Nephron progenitor cell (in vitro differentiated cells): ENCODE data around the gene PAX1.

Experiments
- DNase-seq: peaks from one replicate; pipeline ENCODE4 v3.0.0; 2021
- H3K27ac Mint-ChIP-seq: 2 replicates; pipeline ENCODE4 v1.8.0; 2021; ENCODE audit warnings: mild to moderate bottlenecking, moderate library complexity, mixed read lengths
- H3K27me3 Mint-ChIP-seq: 2 replicates; pipeline ENCODE4 v1.8.0; 2021; ENCODE audit warnings: mild to moderate bottlenecking, low read depth, mixed read lengths; ENCODE audit not compliant: poor library complexity
- H3K36me3 Mint-ChIP-seq: 2 replicates; pipeline ENCODE4 v1.8.0; 2021; ENCODE audit warnings: low read depth, mixed read lengths
- H3K4me1 Mint-ChIP-seq: 2 replicates; pipeline ENCODE4 v1.8.0; 2021; ENCODE audit warnings: mixed read lengths
- H3K4me3 Mint-ChIP-seq: 2 replicates; pipeline ENCODE4 v1.8.0; 2021; ENCODE audit warnings: mild to moderate bottlenecking, moderate library complexity, mixed read lengths
- H3K9me3 Mint-ChIP-seq: 2 replicates; pipeline ENCODE4 v1.8.0; 2021; ENCODE audit warnings: mild to moderate bottlenecking, moderate library complexity, mixed read lengths
- TF ChIP-seq, protein P1 (sequence below): fragments of 200-600 bp; sonication (generic); IDR thresholded peaks from 2 replicates; pipeline ENCODE4 v1.5.0; 2021; ENCODE audit warnings: antibody characterized with exemption

The PAX1 gene

GRCh38 chr20:21714297-21715192 lies 9.1 kb downstream of the PAX1 start:
- H3K36me3 Mint-ChIP-seq: no peaks in the 10 kb centered on the region
- TF ChIP-seq, protein P1, sequence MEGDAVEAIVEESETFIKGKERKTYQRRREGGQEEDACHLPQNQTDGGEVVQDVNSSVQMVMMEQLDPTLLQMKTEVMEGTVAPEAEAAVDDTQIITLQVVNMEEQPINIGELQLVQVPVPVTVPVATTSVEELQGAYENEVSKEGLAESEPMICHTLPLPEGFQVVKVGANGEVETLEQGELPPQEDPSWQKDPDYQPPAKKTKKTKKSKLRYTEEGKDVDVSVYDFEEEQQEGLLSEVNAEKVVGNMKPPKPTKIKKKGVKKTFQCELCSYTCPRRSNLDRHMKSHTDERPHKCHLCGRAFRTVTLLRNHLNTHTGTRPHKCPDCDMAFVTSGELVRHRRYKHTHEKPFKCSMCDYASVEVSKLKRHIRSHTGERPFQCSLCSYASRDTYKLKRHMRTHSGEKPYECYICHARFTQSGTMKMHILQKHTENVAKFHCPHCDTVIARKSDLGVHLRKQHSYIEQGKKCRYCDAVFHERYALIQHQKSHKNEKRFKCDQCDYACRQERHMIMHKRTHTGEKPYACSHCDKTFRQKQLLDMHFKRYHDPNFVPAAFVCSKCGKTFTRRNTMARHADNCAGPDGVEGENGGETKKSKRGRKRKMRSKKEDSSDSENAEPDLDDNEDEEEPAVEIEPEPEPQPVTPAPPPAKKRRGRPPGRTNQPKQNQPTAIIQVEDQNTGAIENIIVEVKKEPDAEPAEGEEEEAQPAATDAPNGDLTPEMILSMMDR: no peak
- H3K4me1 Mint-ChIP-seq: peaks cover 4% of the 10 kb centered on the region
- H3K9me3 Mint-ChIP-seq: no peaks in the 10 kb centered on the region
- peak overlapping the region; percentile 37 for H3K4me3 Mint-ChIP-seq
- peaks cover 100% of the 10 kb centered on the region for H3K27me3 Mint-ChIP-seq
- H3K27ac Mint-ChIP-seq: no peak overlapping the region
- DNase-seq: peak; percentile 31

DNA sequence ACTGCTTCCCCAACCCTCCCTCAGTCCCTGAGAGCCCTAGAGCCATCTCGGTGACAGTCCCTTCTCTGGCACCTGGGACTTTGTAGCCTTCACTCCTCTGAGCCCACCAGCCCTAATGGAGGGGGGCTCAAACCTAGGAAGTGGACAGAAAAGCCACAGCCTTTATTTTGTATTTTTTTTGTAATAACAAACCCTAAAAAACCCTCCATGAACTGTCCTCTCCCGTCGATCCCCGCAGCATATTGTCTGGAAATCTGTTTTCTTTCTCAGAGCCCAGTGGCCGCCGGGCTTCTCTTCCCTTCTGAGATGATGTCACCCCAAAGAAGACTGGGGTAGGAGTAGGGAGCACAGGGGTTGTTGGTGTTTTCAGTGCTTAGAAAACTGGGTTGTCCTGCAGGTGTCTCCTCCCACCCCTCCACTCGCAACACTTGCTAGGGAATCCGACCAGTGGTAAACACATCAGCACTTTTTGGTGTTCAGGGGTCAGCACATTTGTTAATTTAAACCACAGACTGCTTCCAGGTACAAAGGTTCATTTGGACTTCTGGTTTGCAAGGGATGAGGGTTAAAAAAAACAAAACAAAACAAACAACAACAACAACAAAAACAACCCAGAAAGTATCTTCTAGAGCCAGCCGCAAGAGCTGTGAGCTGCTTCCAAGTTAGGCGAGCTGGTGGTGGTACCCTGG lies 9.9 kb downstream of the PAX1 start:
- peak overlapping the region; percentile 37 for H3K4me3 Mint-ChIP-seq
- no peaks in the 10 kb centered on the region for H3K9me3 Mint-ChIP-seq
- no peaks in the 10 kb centered on the region for H3K36me3 Mint-ChIP-seq
- TF ChIP-seq, protein P1: no peak
- DNase-seq: no peak
- no peak overlapping the region for H3K27ac Mint-ChIP-seq
- peaks cover 4% of the 10 kb centered on the region for H3K4me1 Mint-ChIP-seq
- H3K27me3 Mint-ChIP-seq: peaks cover 92% of the 10 kb centered on the region

DNA sequence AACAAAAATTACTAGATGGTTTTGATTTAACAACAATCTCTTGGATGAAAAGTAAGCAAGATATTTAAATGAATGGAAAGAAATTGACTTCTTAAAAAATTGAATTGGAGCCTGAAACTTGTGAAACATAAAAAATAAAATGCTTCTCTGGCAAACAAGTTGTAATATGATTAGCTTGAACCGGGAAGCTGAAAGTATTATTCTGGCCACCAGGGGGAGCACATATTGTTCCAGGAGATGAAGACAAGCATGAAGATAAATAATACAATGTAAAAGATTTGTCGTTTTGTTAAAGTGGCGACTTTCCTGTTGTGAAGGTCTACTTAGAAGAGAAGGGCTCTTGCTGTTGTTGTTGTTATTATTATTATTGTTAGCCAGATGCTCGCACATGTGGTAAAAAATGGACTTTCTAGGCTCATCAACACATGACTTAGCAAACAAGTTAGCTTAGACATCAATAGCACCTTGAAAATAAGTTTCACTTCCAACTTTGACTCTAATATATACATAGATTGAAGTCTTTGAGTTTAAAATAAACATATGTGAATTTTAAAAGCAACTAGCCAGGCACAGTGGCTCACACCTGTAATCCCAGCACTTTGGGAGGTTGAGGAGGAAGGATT lies 14.2 kb downstream of the PAX1 start:
- no peaks in the 10 kb centered on the region for H3K36me3 Mint-ChIP-seq
- peak; percentile 80 for DNase-seq
- H3K4me3 Mint-ChIP-seq: no peak overlapping the region
- H3K27ac Mint-ChIP-seq: no peak overlapping the region
- H3K4me1 Mint-ChIP-seq: no peaks in the 10 kb centered on the region
- H3K27me3 Mint-ChIP-seq: peaks cover 52% of the 10 kb centered on the region
- no peaks in the 10 kb centered on the region for H3K9me3 Mint-ChIP-seq
- TF ChIP-seq, protein P1: peak; percentile 83

DNA sequence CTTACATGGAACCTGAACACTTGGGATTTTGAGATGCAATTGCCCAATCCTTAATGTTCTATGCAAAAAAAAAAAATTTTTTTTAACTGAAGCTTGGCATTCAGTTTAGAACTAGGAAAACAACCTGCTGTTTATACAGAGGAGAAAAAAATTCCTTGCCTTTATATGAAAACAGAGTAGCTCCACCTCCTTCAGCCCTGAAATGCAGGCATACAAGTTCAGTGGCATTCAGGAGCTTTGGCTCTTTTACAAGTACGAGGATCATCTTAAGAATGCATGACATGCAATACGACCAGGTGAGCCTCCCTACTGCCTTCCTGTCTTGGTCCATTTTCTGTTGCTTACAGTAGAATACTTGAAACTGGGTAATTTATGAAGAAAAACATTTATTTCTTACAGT lies 20.4 kb downstream of the PAX1 start:
- no peak overlapping the region for H3K4me3 Mint-ChIP-seq
- DNase-seq: no peak
- no peaks in the 10 kb centered on the region for H3K4me1 Mint-ChIP-seq
- H3K9me3 Mint-ChIP-seq: no peaks in the 10 kb centered on the region
- TF ChIP-seq, protein P1: no peak
- H3K27me3 Mint-ChIP-seq: peaks cover 3% of the 10 kb centered on the region
- H3K36me3 Mint-ChIP-seq: no peaks in the 10 kb centered on the region
- no peak overlapping the region for H3K27ac Mint-ChIP-seq

GRCh38 chr20:21729316-21729715 lies 23.9 kb downstream of the PAX1 start:
- Mint-ChIP-seq H3K4me1 (no peaks in the 10 kb centered on the region), H3K36me3 (no peaks in the 10 kb centered on the region), H3K27ac (no peak overlapping the region), H3K9me3 (peaks cover under 1% of the 10 kb centered on the region), H3K27me3 (peaks cover 4% of the 10 kb centered on the region), H3K4me3 (no peak overlapping the region)
- TF ChIP-seq, protein P1: no peak
- no peak for DNase-seq
